Fibroblast of lung (primary cell): ENCODE results near the gene FZD8. TPM values are rescaled to one million over a fixed set of nuclear protein-coding genes. Genes with fewer than 3 reads are reported as not detected.

Experiments
- DNase-seq, 2 donors: peaks; one replicate each; pipeline versions ENCODE4 v3.0.0 to v3.0.0-alpha.2; 2010; ENCODE audit warnings: low read depth in 2 of 2
- H2AFZ ChIP-seq: 2 replicates; pipeline ENCODE4 v1.5.1; 2012; ENCODE audit warnings: low read length, control low read depth, inconsistent platforms
- H3K27ac ChIP-seq: 2 replicates; pipeline ENCODE4 v1.5.1; 2011; ENCODE audit warnings: low read length, control low read depth; ENCODE audit not compliant: insufficient read depth
- H3K27me3 ChIP-seq: 2 replicates; pipeline ENCODE4 v1.5.1; 2011; ENCODE audit warnings: mild to moderate bottlenecking, low read length; ENCODE audit not compliant: control insufficient read depth, insufficient read depth
- H3K36me3 ChIP-seq: 2 replicates; pipeline ENCODE4 v1.5.1; 2011; ENCODE audit warnings: low read length; ENCODE audit not compliant: control insufficient read depth, insufficient read depth
- H3K4me1 ChIP-seq: 2 replicates; pipeline ENCODE4 v1.5.1; 2011; ENCODE audit warnings: low read length; ENCODE audit not compliant: control insufficient read depth, insufficient read depth; ENCODE audit errors: extremely low read depth
- H3K4me2 ChIP-seq: 2 replicates; pipeline ENCODE4 v1.5.1; 2011; ENCODE audit warnings: low read length, control low read depth; ENCODE audit not compliant: insufficient read depth; ENCODE audit errors: extremely low read depth
- H3K4me3 ChIP-seq, 4 experiments: fragments of 200-600 bp in 1 of 4; sonication (generic) in 1 of 4; replicated peaks in 1 of 4; 2 replicates each; pipeline ENCODE4 v1.5.1; 2011 to 2016; ENCODE audit warnings: low read length in 4 of 4, low read depth in 3 of 4, mild to moderate bottlenecking in 3 of 4, control low read depth in 2 of 4, inconsistent platforms in 1 of 4, mixed read lengths in 1 of 4; ENCODE audit not compliant: insufficient read depth in 1 of 4; ENCODE audit errors: control extremely low read depth in 1 of 4
- H3K79me2 ChIP-seq: 2 replicates; pipeline ENCODE4 v1.5.1; 2012; ENCODE audit warnings: mild to moderate bottlenecking, low read length, inconsistent platforms; ENCODE audit not compliant: control insufficient read depth, insufficient read depth
- H3K9ac ChIP-seq: 2 replicates; pipeline ENCODE4 v1.5.1; 2011; ENCODE audit warnings: mild to moderate bottlenecking, low read length, control low read depth; ENCODE audit not compliant: insufficient read depth
- H3K9me3 ChIP-seq: 2 replicates; pipeline ENCODE4 v1.5.1; 2012; ENCODE audit warnings: low read depth, low read length; ENCODE audit not compliant: control insufficient read depth, insufficient read depth
- H4K20me1 ChIP-seq: 2 replicates; pipeline ENCODE4 v1.5.1; 2011; ENCODE audit warnings: low read length; ENCODE audit not compliant: control insufficient read depth, insufficient read depth; ENCODE audit errors: extremely low read depth
- EZH2 ChIP-seq: IDR thresholded peaks from 2 replicates; pipeline ENCODE4 v1.5.1; 2012; ENCODE audit warnings: low read length, control low read depth, mild to moderate bottlenecking; ENCODE audit errors: missing control alignments
- polyA plus RNA-seq, 2 donors: library from polyadenylated mRNA; depleted of rRNA in 1 of 2; stranded (reverse) in 1 of 2; unstranded in 1 of 2; fragments of >200 nt; gene quantifications; 2 replicates each; pipeline ENCODE4 v1.2.1, GENCODE V29; 2011 to 2012; ENCODE audit warnings: missing spikeins in 1 of 2
- total RNA-seq: library from RNA; depleted of rRNA; stranded (reverse); fragments of >200 nt; gene quantifications from 2 replicates; pipeline ENCODE4 v1.2.1, GENCODE V29; 2014
- TF ChIP-seq, protein P1 (sequence below), 2 donors: IDR thresholded peaks in 1 of 2; conservative IDR thresholded peaks in 1 of 2; 1 replicate in 1 of 2; 2 replicates in 1 of 2; pipeline ENCODE4 v1.5.1; 2011 to 2012; ENCODE audit warnings: low read length in 2 of 2, control low read depth in 1 of 2, inconsistent platforms in 1 of 2, low read depth in 1 of 2, mild to moderate bottlenecking in 1 of 2

Gene FZD8
- total and polyA plus RNA-seq, 2 donors (not counting 1 experiment from before 2014, with no cell fraction given) = 0.12 to 0.66 TPM

DNA sequence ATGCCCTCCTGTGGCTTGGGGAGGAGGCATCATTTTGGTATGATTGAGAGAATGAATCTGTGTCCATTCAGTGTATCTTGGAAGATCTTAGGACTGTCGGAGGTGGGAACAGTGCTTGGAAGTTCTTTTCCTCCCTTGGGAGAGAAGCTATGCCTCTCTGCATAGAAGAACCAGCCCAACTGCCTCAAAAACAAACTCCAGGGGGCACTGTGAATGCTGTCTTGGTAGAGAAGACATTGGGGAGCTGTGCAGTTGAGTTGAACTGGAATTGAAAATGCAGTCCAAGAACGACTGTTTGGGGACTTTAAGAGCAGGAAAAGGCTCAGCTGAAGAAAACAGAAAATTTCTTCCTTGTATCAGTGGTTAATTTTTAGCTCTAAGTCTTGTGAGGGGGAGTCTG lies 41.9 kb downstream of the FZD8 start:
- H3K27ac ChIP-seq = no peak overlapping the region
- no peak overlapping the region for H3K4me3 ChIP-seq
- peaks cover 8% of the 10 kb centered on the region for H3K27me3 ChIP-seq
- H2AFZ ChIP-seq = no peak overlapping the region
- no peaks in the 10 kb centered on the region for H4K20me1 ChIP-seq
- H3K79me2 ChIP-seq = no peaks in the 10 kb centered on the region
- DNase-seq = no peak
- no peak overlapping the region for H3K4me2 ChIP-seq
- H3K9me3 ChIP-seq = no peaks in the 10 kb centered on the region
- H3K36me3 ChIP-seq = no peaks in the 10 kb centered on the region
- no peak for TF ChIP-seq EZH2
- TF ChIP-seq, protein P1, sequence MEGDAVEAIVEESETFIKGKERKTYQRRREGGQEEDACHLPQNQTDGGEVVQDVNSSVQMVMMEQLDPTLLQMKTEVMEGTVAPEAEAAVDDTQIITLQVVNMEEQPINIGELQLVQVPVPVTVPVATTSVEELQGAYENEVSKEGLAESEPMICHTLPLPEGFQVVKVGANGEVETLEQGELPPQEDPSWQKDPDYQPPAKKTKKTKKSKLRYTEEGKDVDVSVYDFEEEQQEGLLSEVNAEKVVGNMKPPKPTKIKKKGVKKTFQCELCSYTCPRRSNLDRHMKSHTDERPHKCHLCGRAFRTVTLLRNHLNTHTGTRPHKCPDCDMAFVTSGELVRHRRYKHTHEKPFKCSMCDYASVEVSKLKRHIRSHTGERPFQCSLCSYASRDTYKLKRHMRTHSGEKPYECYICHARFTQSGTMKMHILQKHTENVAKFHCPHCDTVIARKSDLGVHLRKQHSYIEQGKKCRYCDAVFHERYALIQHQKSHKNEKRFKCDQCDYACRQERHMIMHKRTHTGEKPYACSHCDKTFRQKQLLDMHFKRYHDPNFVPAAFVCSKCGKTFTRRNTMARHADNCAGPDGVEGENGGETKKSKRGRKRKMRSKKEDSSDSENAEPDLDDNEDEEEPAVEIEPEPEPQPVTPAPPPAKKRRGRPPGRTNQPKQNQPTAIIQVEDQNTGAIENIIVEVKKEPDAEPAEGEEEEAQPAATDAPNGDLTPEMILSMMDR (conservative IDR thresholded peaks at IDR 0.05 in 1 of 2, IDR thresholded peaks at IDR 0.05 in 1 of 2; ENCODE audit: low read depth in 1 of 2, low read length in 2 of 2) = peak; percentile 11 to 33
- no peaks in the 10 kb centered on the region for H3K4me1 ChIP-seq
- H3K9ac ChIP-seq = no peak overlapping the region

DNA sequence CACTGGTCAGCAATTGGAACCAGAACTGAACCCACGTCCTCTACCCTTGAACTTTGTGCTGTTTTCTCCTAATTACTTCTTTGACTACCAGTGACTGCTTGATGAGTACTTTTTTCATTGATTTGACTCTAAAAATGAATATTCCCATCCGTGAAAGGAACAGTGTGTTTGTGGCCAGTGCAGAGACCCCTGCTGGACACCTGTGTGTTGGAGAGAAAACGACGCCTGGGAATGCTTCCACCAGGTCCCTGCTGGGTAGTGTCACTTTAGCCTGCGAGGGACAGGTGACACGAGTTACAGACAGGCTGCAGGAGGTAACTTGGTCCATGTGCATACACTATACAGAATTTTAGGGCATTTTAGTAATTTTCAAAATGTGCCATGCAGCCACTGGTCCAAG lies 43.7 kb downstream of the FZD8 start:
- H3K36me3 ChIP-seq = no peaks in the 10 kb centered on the region
- no peak for TF ChIP-seq EZH2
- TF ChIP-seq, protein P1 (conservative IDR thresholded peaks at IDR 0.05 in 1 of 2, IDR thresholded peaks at IDR 0.05 in 1 of 2; ENCODE audit: low read depth in 1 of 2, low read length in 2 of 2) = peak; percentile 27 to 54
- DNase-seq = no peak

DNA sequence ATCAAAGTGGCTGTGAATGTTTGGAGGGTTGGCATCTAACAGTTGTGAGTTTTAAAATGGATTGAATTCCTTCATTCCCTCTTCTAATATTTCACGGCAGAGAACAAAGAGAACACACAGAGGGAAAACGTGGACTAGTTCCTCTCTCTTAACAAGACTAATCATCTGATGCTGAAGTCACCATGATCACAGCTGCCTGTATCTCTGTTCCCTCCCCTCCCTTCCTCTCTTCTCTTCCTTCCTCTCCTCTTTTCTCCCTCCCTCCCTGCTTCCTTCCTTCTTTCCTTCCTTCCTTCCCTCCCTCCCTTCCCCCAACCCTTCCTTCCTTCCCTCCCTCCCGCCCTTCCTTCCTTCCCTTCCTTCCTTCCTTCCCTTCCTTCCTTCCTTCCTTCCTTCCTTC lies 47.0 kb downstream of the FZD8 start:
- Histone ChIP-seq H3K9me3 (no peaks in the 10 kb centered on the region), H4K20me1 (no peaks in the 10 kb centered on the region), H3K27me3 (peaks cover 10% of the 10 kb centered on the region), H3K4me2 (no peak overlapping the region), H3K36me3 (no peaks in the 10 kb centered on the region), H3K79me2 (no peaks in the 10 kb centered on the region), H3K27ac (no peak overlapping the region), H2AFZ (no peak overlapping the region), H3K4me1 (no peaks in the 10 kb centered on the region), H3K9ac (no peak overlapping the region), H3K4me3 (no peak overlapping the region)
- TF ChIP-seq, protein P1 (conservative IDR thresholded peaks at IDR 0.05 in 1 of 2, IDR thresholded peaks at IDR 0.05 in 1 of 2; ENCODE audit: low read depth in 1 of 2, low read length in 2 of 2) = no peak
- TF ChIP-seq EZH2 = no peak
- no peak for DNase-seq

More for the DNA sequence above, 43.7 kb downstream of the FZD8 start:
- Histone ChIP-seq H3K27me3 (peaks cover 10% of the 10 kb centered on the region), H3K79me2 (no peaks in the 10 kb centered on the region), H3K9me3 (no peaks in the 10 kb centered on the region), H3K4me2 (no peak overlapping the region), H4K20me1 (no peaks in the 10 kb centered on the region), H3K27ac (no peak overlapping the region), H3K4me1 (no peaks in the 10 kb centered on the region), H2AFZ (no peak overlapping the region), H3K9ac (no peak overlapping the region), H3K4me3 (no peak overlapping the region)
